Measurements from ENCODE around the gene CTU2.

CTU2 gene

GRCh38 chr16:88755745-88756443, 49.6 kb downstream of the CTU2 start (continued):
- TF ChIP-seq ZFP3 (tag by site-specific recombination; IDR thresholded peaks at IDR 0.05; ENCODE audit: low read depth) = no peak
- no peak for TF ChIP-seq ZBTB20 (tag by site-specific recombination; IDR thresholded peaks at IDR 0.05)
- no peak for TF ChIP-seq SALL2 (tag by site-specific recombination; IDR thresholded peaks at IDR 0.05; ENCODE audit: borderline replicate concordance)
- no peak for TF ChIP-seq MEIS1 (CRISPR knock-in tag; IDR thresholded peaks at IDR 0.05; ENCODE audit: borderline replicate concordance)
- TF ChIP-seq ZNF2 (tag by site-specific recombination; IDR thresholded peaks at IDR 0.05) = no peak

DNA sequence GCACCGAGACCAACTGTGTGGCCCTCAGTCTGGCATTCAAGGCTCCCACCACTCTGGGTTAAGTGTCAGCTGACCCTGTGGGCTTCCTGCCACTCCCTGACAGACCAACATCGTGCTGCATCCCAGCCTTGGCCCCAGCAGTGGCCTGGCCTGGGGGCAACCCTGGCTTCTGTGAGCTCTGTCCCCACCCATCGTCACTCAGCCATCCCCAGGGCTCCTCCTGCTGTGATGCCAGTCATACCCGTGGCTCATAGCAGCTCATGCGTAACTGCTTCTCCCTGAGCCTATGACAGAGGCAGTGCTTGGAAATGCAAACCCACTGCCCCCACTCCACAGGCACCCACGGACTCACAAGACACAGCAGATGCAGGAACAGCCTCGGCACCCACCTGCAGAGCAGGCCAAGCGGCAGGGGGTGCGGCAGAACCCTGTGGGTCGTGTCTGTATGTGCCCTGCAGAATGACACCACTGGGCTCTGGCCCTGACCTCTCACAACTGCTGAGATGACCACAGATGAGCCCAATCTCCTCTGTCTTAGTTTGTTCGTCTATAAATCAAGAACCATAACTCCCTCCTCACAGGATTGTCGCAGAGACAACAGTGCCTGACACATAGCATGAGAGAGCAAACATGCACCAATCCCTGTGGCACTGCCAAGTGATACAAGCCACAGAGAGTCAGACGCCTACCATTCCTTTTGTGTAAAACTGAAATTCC, 52.1 kb downstream of the CTU2 start:
- CTCF ChIA-PET = interaction anchor here (0.6 to 4.3 kb wide), 2 partner anchors 21 to 1374 kb away, joined by 3 to 28 read pairs; no protein-coding TSS in a partner anchor
- H3K4me1 ChIP-seq (ENCODE audit: control insufficient read depth, insufficient read depth, low read length) = peaks cover 8% of the 10 kb centered on the region
- no peaks in the 10 kb centered on the region for H3K36me3 ChIP-seq (ENCODE audit: control insufficient read depth in 2 of 2, insufficient read depth in 1 of 2, low read length in 2 of 2)
- H3K4me3 ChIP-seq (ENCODE audit: low read depth, low read length) = no peak overlapping the region
- POLR2A ChIA-PET = interaction anchor here (0.9 to 3.8 kb wide), 2 partner anchors 12 to 21 kb away, joined by 3 to 24 read pairs; no protein-coding TSS in a partner anchor
- H3K27ac ChIP-seq (ENCODE audit: extremely low read depth, low read depth, low read length) = no peak overlapping the region
- H3K9me3 ChIP-seq (ENCODE audit: control insufficient read depth, insufficient read depth, low read depth, low read length) = no peaks in the 10 kb centered on the region
- TF ChIP-seq ZNF221 (tag by site-specific recombination; IDR thresholded peaks at IDR 0.05; ENCODE audit: borderline replicate concordance) = no peak
- no peak for TF ChIP-seq SP2 (tag by site-specific recombination; IDR thresholded peaks at IDR 0.05)
- TF ChIP-seq ZNF398 (tag by site-specific recombination; IDR thresholded peaks at IDR 0.05) = no peak
- TF ChIP-seq, protein P1, sequence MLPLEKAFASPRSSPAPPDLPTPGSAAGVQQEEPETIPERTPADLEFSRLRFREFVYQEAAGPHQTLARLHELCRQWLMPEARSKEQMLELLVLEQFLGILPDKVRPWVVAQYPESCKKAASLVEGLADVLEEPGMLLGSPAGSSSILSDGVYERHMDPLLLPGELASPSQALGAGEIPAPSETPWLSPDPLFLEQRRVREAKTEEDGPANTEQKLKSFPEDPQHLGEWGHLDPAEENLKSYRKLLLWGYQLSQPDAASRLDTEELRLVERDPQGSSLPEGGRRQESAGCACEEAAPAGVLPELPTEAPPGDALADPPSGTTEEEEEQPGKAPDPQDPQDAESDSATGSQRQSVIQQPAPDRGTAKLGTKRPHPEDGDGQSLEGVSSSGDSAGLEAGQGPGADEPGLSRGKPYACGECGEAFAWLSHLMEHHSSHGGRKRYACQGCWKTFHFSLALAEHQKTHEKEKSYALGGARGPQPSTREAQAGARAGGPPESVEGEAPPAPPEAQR (tag by site-specific recombination; IDR thresholded peaks at IDR 0.05) = no peak
- TF ChIP-seq ZNF366 (tag by site-specific recombination; conservative IDR thresholded peaks at IDR 0.05) = no peak
- TF ChIP-seq ZBTB7A (tag by site-specific recombination; IDR thresholded peaks at IDR 0.05; ENCODE audit: low read depth) = no peak
- TF ChIP-seq, protein P2, sequence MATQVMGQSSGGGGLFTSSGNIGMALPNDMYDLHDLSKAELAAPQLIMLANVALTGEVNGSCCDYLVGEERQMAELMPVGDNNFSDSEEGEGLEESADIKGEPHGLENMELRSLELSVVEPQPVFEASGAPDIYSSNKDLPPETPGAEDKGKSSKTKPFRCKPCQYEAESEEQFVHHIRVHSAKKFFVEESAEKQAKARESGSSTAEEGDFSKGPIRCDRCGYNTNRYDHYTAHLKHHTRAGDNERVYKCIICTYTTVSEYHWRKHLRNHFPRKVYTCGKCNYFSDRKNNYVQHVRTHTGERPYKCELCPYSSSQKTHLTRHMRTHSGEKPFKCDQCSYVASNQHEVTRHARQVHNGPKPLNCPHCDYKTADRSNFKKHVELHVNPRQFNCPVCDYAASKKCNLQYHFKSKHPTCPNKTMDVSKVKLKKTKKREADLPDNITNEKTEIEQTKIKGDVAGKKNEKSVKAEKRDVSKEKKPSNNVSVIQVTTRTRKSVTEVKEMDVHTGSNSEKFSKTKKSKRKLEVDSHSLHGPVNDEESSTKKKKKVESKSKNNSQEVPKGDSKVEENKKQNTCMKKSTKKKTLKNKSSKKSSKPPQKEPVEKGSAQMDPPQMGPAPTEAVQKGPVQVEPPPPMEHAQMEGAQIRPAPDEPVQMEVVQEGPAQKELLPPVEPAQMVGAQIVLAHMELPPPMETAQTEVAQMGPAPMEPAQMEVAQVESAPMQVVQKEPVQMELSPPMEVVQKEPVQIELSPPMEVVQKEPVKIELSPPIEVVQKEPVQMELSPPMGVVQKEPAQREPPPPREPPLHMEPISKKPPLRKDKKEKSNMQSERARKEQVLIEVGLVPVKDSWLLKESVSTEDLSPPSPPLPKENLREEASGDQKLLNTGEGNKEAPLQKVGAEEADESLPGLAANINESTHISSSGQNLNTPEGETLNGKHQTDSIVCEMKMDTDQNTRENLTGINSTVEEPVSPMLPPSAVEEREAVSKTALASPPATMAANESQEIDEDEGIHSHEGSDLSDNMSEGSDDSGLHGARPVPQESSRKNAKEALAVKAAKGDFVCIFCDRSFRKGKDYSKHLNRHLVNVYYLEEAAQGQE (tag by site-specific recombination; IDR thresholded peaks at IDR 0.05) = no peak
- no peak for TF ChIP-seq OSR2 (tag by site-specific recombination; IDR thresholded peaks at IDR 0.05)
- TF ChIP-seq ZNF777 (tag by site-specific recombination; IDR thresholded peaks at IDR 0.05; ENCODE audit: borderline replicate concordance) = no peak
- TF ChIP-seq ZNF155 (tag by site-specific recombination; IDR thresholded peaks at IDR 0.05) = no peak
- no peak for TF ChIP-seq OVOL3 (tag by site-specific recombination; IDR thresholded peaks at IDR 0.05)
- TF ChIP-seq SP7 (tag by site-specific recombination; IDR thresholded peaks at IDR 0.05) = no peak
- TF ChIP-seq WT1 (tag by site-specific recombination; IDR thresholded peaks at IDR 0.05) = no peak
- no peak for TF ChIP-seq ZNF391 (tag by site-specific recombination; IDR thresholded peaks at IDR 0.05; ENCODE audit: borderline replicate concordance, low read depth)
- TF ChIP-seq, protein P3, sequence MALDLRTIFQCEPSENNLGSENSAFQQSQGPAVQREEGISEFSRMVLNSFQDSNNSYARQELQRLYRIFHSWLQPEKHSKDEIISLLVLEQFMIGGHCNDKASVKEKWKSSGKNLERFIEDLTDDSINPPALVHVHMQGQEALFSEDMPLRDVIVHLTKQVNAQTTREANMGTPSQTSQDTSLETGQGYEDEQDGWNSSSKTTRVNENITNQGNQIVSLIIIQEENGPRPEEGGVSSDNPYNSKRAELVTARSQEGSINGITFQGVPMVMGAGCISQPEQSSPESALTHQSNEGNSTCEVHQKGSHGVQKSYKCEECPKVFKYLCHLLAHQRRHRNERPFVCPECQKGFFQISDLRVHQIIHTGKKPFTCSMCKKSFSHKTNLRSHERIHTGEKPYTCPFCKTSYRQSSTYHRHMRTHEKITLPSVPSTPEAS (tag by site-specific recombination; IDR thresholded peaks at IDR 0.05) = no peak
- TF ChIP-seq FEZF1 (tag by site-specific recombination; IDR thresholded peaks at IDR 0.05) = no peak
- no peak for TF ChIP-seq SCRT2 (tag by site-specific recombination; IDR thresholded peaks at IDR 0.05)
- no peak for TF ChIP-seq PRDM6 (tag by site-specific recombination; IDR thresholded peaks at IDR 0.05)
- TF ChIP-seq ZBTB21 (tag by site-specific recombination; IDR thresholded peaks at IDR 0.05) = no peak
- TF ChIP-seq ZNF239 (tag by site-specific recombination; IDR thresholded peaks at IDR 0.05) = no peak
- no peak for TF ChIP-seq ZNF140 (tag by site-specific recombination; IDR thresholded peaks at IDR 0.05)
- 0 out of 2 replicates have a peak, but pooled peaks have one; percentile 18 for TF ChIP-seq ZFHX2 (tag by site-specific recombination; conservative IDR thresholded peaks at IDR 0.05)

Data from HEK293 (cell line).